Astrocyte of the spinal cord (primary cell): ENCODE measurements around the gene UQCC2.

ENCODE experiments used
- DNase-seq: peaks from one replicate; pipeline ENCODE4 v3.0.0; 2011; ENCODE audit warnings: low read depth, low spot score
- H3K4me3 ChIP-seq: 2 replicates; pipeline ENCODE4 v1.5.1; 2011; ENCODE audit warnings: low read depth, mild to moderate bottlenecking, low read length, moderate library complexity
- CTCF ChIP-seq: IDR thresholded peaks from 2 replicates; pipeline ENCODE4 v1.5.1; 2012; ENCODE audit warnings: low read depth, mild to moderate bottlenecking, low read length, inconsistent platforms
- in situ Hi-C: cut with HindIII; loops from 2 replicates; pipeline ENCODE4 v1.10.0; 2017; ENCODE audit warnings: low sequenced_read_pairs

The UQCC2 gene

DNA sequence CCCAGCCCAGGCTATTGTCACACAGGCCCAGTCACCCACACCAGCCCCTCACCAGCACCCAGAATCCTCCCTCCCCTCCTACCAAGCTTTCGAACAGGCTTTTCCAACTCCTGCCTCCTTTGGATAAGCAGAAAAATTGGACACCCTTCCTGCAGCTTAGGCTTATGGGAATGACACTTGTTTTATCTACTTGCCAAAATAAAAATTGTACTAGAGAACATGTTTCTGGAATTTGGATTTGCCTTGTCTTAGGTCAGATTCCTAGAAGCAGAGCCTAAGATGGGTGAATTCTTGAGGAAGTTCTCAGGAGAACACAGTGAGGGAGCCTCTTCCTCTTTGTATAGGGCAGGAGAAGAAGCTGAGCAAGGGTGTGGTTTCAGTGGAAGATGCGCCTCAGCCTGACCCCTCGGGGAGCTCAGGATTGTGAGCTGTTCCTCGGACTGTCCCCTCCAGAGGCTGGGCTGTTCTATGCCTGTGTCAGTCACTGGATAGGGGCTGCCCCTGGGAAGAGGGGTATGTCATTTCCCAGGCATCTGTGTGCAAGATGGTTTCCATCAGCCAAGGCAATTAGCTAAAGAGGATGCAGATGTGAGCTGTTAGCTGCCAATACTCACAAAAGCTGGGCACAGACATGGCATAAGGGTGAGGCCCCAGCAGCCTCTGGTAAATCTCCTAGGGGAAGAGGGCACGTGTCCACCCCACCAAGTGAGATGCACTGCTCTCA lies 56.5 kb downstream of the UQCC2 start:
- TF ChIP-seq CTCF, result no peak
- DNase-seq, result no peak
- no peak overlapping the region for H3K4me3 ChIP-seq
- in situ Hi-C loops, result no loop called here

- in situ Hi-C loops, result no loop called here
- H3K4me3 ChIP-seq, result no peak overlapping the region
- DNase-seq, result no peak
- no peak for TF ChIP-seq CTCF
These were observed 59.5 kb downstream of the UQCC2 start for GRCh38 chr6:33652002-33652401.

GRCh38 chr6:33651403-33651802 lies 60.1 kb downstream of the UQCC2 start:
- in situ Hi-C loops, result no loop called here
- DNase-seq, result no peak
- no peak overlapping the region for H3K4me3 ChIP-seq
- TF ChIP-seq CTCF, result no peak
